GM12878 (cell line): ENCODE data around the gene NCR3LG1.

Experiments used
- KDM1A ChIP-seq: fragments of 200-600 bp; sonication (generic); IDR thresholded peaks from 2 replicates; pipeline ENCODE4 v1.6.1; 2016; ENCODE audit warnings: borderline replicate concordance
- TF ChIP-seq, protein P1 (sequence below), 3 experiments: IDR thresholded peaks in 2 of 3; conservative IDR thresholded peaks in 1 of 3; 2 replicates each; pipeline ENCODE4 v1.5.1; 2011; ENCODE audit warnings: low read depth in 3 of 3, low read length in 3 of 3, mild to moderate bottlenecking in 3 of 3, control low read depth in 2 of 3, moderate library complexity in 2 of 3, inconsistent platforms in 1 of 3, mixed read lengths in 1 of 3; ENCODE audit not compliant: control insufficient read depth in 2 of 3, insufficient read depth in 1 of 3; ENCODE audit errors: extremely low read depth in 1 of 3
- TF ChIP-seq, protein P2 (sequence below): IDR thresholded peaks from 2 replicates; pipeline ENCODE4 v1.6.1; 2012; ENCODE audit warnings: low read depth, low read length, improper control_type of control experiment

DNA sequence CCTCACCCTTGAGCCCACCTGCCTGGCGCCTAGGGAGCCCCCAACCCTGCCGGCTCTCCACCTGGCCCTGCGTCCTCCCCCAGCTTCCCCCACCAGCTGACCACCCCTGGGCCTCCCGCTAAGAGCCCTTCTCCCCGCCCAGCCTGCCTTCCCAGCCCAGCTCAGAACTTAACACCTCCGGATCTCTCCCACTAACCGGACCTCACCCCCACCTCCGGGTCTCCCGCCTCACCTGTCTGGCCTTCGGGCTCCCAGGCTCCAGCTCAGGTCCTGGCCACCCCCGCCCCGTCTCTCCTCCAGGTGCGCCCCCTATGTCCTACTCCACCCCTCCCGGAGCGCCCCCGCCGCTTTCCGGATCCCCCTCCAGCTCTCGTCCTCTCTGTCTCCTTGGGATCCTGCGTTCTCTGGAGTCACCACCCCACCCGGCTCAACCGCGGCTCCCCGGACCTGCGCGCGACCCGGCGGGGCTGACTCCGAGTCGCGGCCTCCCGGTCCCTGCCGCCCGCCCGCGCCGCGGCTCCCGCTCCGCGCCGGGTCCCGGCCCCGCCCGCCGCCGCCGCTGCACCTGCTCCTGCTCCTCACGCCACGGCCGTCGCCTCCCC, 37.1 kb downstream of the NCR3LG1 start, which contains the start of gene KCNJ11:
- TF ChIP-seq, protein P1, sequence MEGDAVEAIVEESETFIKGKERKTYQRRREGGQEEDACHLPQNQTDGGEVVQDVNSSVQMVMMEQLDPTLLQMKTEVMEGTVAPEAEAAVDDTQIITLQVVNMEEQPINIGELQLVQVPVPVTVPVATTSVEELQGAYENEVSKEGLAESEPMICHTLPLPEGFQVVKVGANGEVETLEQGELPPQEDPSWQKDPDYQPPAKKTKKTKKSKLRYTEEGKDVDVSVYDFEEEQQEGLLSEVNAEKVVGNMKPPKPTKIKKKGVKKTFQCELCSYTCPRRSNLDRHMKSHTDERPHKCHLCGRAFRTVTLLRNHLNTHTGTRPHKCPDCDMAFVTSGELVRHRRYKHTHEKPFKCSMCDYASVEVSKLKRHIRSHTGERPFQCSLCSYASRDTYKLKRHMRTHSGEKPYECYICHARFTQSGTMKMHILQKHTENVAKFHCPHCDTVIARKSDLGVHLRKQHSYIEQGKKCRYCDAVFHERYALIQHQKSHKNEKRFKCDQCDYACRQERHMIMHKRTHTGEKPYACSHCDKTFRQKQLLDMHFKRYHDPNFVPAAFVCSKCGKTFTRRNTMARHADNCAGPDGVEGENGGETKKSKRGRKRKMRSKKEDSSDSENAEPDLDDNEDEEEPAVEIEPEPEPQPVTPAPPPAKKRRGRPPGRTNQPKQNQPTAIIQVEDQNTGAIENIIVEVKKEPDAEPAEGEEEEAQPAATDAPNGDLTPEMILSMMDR (IDR thresholded peaks at IDR 0.05 in 2 of 3, conservative IDR thresholded peaks at IDR 0.05 in 1 of 3; ENCODE audit: control insufficient read depth in 2 of 3, extremely low read depth in 1 of 3, insufficient read depth in 1 of 3, low read depth in 3 of 3, low read length in 3 of 3), result no peak
- TF ChIP-seq, protein P2, sequence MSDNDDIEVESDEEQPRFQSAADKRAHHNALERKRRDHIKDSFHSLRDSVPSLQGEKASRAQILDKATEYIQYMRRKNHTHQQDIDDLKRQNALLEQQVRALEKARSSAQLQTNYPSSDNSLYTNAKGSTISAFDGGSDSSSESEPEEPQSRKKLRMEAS, result no peak
- no peak for TF ChIP-seq KDM1A
